ENCODE data around the gene ZNF385D. TPM values are rescaled to one million over a fixed set of nuclear protein-coding genes. Genes with fewer than 3 reads are reported as not detected.

The ZNF385D gene
- total and polyA plus RNA-seq, 2 of the 13 experiments (the other 11 are each of a cell fraction or from before 2014, with no cell fraction given) = not detected

- no peak overlapping the region for H3K4me3 ChIP-seq (replicated peaks in 1 of 3; ENCODE audit: insufficient read depth in 1 of 3, low read depth in 2 of 3, low read length in 3 of 3)
- no peak overlapping the region for H2AFZ ChIP-seq (ENCODE audit: low read length)
- H3K4me2 ChIP-seq (ENCODE audit: low read depth, low read length) = no peak overlapping the region
- BruUV-seq (replicated peaks) = no TSS peak
- H3K27ac ChIP-seq (ENCODE audit: extremely low read length, insufficient read depth, low read length) = no peak overlapping the region
- no peak for ATAC-seq
- H3K9me3 ChIP-seq (ENCODE audit: low read length) = peaks cover 45% of the 10 kb centered on the region
- ChIA-PET POLR2A (no interaction called here), CTCF (ENCODE audit: low intra/inter-chr PET ratio, low total read pairs) (no interaction called here)
- 29% methylated on average over 9 of the region's 9 CpGs for WGBS (ENCODE audit: low lambda C conversion rate)
- no peaks in the 10 kb centered on the region for H3K79me2 ChIP-seq (ENCODE audit: insufficient read depth, low read length)
- in situ Hi-C loops (cut with HindIII; ENCODE audit: extremely low pct_ligation_motif_present, low pct_unique_long_range_greater_than_20kb) (no loop called here), intact Hi-C loops (cut with micrococcal nuclease; ENCODE audit: unreplicated experiment) (no loop called here)
- no peak for DNase-seq (ENCODE audit: low spot score)
- no peak overlapping the region for H3K9ac ChIP-seq (ENCODE audit: insufficient read depth, low read depth, low read length)
- no peaks in the 10 kb centered on the region for H3K4me1 ChIP-seq (ENCODE audit: insufficient read depth, low read length)
- H3K36me3 ChIP-seq (replicated peaks in 1 of 2; ENCODE audit: control insufficient read depth in 1 of 2, insufficient read depth in 2 of 2, low read length in 2 of 2) = no peaks in the 10 kb centered on the region
- H3K27me3 ChIP-seq (ENCODE audit: control insufficient read depth in 1 of 2, insufficient read depth in 2 of 2, low read length in 2 of 2) = no peaks in the 10 kb centered on the region
- no peak for FAIRE-seq
- H4K20me1 ChIP-seq (ENCODE audit: insufficient read depth, low read length) = no peaks in the 10 kb centered on the region
- TF ChIP-seq FUBP1 (CRISPR knock-in tag; IDR thresholded peaks at IDR 0.05; ENCODE audit: borderline replicate concordance) (no peak), ZNF598 (CRISPR knock-in tag; IDR thresholded peaks at IDR 0.05; ENCODE audit: borderline replicate concordance) (no peak), ZNF496 (CRISPR knock-in tag; IDR thresholded peaks at IDR 0.05; ENCODE audit: insufficient replicate concordance) (no peak), ZNF770 (CRISPR knock-in tag; IDR thresholded peaks at IDR 0.05) (no peak), PATZ1 (CRISPR knock-in tag; IDR thresholded peaks at IDR 0.05) (no peak), CHD2 (IDR thresholded peaks at IDR 0.05; ENCODE audit: low read depth, low read length) (no peak), ZNF292 (CRISPR knock-in tag; IDR thresholded peaks at IDR 0.05; ENCODE audit: borderline replicate concordance, low read depth) (no peak), DMTF1 (CRISPR knock-in tag; IDR thresholded peaks at IDR 0.05) (no peak), ZNF674 (CRISPR knock-in tag; IDR thresholded peaks at IDR 0.05; ENCODE audit: low read depth) (no peak)
Measured at GRCh38 chr3:21421096-21421495, 329.9 kb downstream of the ZNF385D start.

Data from HepG2 (cell line).